NCI-H460 (cell line): Measurements from ENCODE around the gene FBXL3. TPM values are rescaled to one million over a fixed set of nuclear protein-coding genes. Genes with fewer than 3 reads are reported as not detected.

Source experiments
- DNase-seq: peaks from one replicate; pipeline ENCODE4 v3.0.0-alpha.2; 2016; ENCODE audit warnings: low read depth; ENCODE audit errors: extremely low read depth
- polyA plus RNA-seq: library from polyadenylated mRNA; depleted of rRNA; stranded (reverse); fragments of >200 nt; gene quantifications from 2 replicates; pipeline ENCODE4 v1.2.3, GENCODE V29; 2014; cell fraction: nucleus; rRNA removed
- total RNA-seq: library from RNA; depleted of rRNA; stranded (reverse); fragments of >200 nt; shearing (Covaris generic); gene quantifications from 2 replicates; pipeline ENCODE4 v1.2.3, GENCODE V29; 2014; rRNA removed

The FBXL3 gene, protein sequence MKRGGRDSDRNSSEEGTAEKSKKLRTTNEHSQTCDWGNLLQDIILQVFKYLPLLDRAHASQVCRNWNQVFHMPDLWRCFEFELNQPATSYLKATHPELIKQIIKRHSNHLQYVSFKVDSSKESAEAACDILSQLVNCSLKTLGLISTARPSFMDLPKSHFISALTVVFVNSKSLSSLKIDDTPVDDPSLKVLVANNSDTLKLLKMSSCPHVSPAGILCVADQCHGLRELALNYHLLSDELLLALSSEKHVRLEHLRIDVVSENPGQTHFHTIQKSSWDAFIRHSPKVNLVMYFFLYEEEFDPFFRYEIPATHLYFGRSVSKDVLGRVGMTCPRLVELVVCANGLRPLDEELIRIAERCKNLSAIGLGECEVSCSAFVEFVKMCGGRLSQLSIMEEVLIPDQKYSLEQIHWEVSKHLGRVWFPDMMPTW
- total RNA-seq, result 25.4 and 31.9 TPM in 2 replicates
- 19.4 and 22.1 TPM in 2 replicates for polyA plus RNA-seq

- peak; percentile 61 for DNase-seq
These were observed at the start of gene FBXL3 for GRCh38 chr13:77026861-77027621. Gene FBXL3, minus strand, starts transcription at chr13:77027159. Its CDS starts 5,299 bp downstream, at chr13:77021860.

DNA sequence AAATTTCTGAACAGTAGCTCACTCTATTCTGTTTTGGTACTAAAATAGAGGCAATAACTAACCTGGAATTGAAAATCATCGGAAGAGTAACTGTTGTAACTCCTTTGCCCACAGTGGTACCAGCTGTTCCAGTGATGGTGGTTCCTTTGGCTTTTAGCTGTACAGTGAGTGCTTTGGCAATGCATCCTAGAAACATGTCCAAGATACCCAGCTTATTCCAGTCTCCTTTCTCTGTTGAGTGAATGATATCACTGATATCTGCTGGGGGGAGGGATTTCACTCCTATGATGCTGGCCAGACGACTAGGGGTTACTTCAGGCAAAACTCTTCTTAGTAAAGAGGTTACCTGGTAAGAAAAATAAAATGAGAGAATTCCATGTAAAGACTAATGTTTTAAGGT is 40.6 kb upstream of the FBXL3 start:
- no peak for DNase-seq

GRCh38 chr13:77065461-77066147 is 38.6 kb upstream of the FBXL3 start:
- no peak for DNase-seq

DNA sequence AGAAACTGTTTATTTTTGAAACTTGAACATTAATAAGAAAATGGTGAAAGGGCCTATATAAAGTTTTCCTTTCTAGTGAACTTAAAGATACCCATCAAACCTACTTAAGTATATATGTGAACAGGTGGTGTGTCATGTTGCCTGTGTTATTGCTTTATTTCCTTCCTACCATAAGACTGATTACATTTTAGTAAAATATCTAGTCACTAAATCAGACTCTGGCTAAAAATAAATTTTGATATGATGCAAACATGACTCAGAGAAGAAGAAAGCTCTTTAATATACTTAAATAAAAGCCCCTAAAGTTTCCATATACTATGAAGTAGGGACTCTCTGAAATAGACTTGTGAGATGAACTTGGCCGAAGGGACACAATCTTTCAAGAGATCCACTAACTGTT is 35.1 kb upstream of the FBXL3 start:
- DNase-seq, result no peak

- DNase-seq, result no peak
These were observed 34.4 kb upstream of the FBXL3 start for GRCh38 chr13:77061362-77061761.

- no peak for DNase-seq
These were observed 29.9 kb upstream of the FBXL3 start for GRCh38 chr13:77056886-77057285.

DNA sequence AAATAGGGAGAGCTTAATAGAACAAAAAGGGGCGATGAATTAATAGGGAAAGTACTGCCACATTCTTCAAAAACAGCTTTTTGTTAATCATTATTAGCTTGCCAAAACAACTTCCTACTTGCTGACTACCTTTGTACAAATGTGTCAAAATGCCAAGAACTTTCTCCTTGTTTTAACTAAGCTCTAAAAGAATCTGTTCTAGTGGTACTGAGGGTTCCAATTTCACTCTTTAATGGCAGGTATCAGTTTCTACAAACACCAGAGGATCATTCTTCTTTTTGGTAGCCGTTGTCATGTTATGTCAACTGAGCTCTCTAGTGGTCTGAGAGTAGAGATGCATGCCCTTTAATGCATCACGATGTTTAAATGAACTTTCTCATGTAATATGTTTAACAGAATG is 29.4 kb upstream of the FBXL3 start:
- no peak for DNase-seq

DNA sequence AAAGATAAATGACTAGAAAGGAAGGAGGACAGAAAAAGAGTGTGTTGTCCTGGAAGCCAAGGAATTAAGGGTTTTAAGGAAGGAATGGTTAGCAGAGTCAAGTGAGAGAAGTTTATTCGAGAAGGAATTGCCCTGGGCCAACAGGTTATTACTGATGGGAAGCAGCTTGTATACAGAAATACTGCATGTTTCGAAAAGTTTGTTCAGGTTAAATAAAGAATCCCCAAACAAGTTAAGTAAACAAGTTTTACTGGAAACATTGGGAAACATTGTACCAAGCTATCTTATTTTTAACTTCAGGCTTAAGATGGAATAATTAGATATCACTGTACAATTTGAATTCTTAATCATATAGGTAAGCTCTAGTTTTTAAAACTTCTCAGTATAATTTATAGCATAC is 28.2 kb upstream of the FBXL3 start:
- DNase-seq, result no peak

GRCh38 chr13:77053192-77053591 is 26.2 kb upstream of the FBXL3 start:
- DNase-seq, result no peak

GRCh38 chr13:77048681-77049080 is 21.7 kb upstream of the FBXL3 start:
- DNase-seq, result no peak

- no peak for DNase-seq
These were observed 20.8 kb upstream of the FBXL3 start for GRCh38 chr13:77047649-77048343.

GRCh38 chr13:77042566-77043177 is 15.7 kb upstream of the FBXL3 start:
- DNase-seq, result no peak

DNA sequence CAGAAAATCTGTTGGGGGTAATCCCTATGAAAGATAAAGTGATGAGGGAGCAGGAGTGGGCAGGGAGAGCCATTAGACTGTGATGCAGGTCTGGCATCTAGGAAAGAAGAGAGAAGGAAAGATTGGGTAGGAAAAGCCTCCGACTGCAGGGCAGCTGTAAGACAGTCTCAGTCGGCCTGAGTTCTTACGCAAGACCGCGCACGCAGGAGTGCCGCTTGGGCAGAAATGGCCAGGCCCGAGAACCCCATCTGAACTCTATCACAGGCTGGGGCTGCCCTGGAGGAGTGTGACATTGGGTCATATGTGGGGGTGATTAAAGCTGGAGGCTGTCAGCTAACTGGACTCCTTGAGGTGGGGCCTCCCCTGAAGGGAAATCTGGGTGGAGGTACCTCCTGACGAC is 13.9 kb upstream of the FBXL3 start:
- DNase-seq, result no peak

- DNase-seq, result no peak
These were observed 13.1 kb upstream of the FBXL3 start for GRCh38 chr13:77040076-77040475.

DNA sequence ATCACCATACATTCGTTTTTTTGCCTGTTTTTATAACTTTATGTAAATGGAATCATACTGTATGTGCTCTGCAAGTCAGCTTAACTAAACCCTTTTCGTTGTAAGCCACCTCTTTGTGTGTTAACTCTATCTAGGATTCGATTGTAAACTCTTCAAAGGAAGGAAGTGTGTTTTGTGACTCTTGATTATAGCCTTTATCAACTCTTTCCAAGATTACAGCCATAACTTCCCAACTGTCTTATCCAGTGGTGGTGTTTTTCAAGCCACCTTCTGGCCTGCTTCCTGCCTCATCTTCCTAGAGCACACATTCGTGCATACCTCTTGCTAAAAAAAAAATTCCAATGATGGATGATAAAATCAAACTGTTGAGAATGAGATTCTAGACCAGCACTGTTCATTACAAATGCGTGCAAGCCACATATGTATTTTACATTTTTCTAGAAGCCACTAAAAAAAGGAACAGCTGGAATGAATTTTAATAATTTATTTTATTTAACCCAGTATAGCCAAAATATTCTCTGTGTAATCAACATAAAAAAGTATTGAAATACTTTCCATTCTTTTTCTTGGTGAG is 12.0 kb upstream of the FBXL3 start:
- no peak for DNase-seq

GRCh38 chr13:77036279-77036678 is 9.3 kb upstream of the FBXL3 start:
- DNase-seq, result no peak

DNA sequence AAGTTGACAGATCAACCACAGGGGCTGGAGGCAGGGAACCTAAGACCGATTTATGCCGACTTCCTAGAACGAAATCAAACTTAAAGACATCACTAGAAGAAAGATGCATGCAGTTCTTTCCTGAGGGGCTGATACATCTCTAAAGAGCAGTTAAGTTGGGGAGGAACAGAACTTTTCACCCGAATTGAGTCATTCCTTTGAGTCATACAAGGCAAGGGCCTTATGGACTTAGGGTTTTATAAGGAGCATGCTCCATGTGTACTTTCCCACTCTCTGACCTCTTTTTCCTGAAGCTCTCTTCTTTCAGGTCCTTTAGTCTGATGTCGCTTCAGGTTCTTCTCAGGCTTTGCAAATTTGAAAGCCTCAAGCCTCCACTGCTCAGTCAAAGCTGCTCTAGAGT is 7.9 kb upstream of the FBXL3 start:
- no peak for DNase-seq

- DNase-seq, result no peak
These were observed 6.9 kb upstream of the FBXL3 start for GRCh38 chr13:77033717-77034302.

DNA sequence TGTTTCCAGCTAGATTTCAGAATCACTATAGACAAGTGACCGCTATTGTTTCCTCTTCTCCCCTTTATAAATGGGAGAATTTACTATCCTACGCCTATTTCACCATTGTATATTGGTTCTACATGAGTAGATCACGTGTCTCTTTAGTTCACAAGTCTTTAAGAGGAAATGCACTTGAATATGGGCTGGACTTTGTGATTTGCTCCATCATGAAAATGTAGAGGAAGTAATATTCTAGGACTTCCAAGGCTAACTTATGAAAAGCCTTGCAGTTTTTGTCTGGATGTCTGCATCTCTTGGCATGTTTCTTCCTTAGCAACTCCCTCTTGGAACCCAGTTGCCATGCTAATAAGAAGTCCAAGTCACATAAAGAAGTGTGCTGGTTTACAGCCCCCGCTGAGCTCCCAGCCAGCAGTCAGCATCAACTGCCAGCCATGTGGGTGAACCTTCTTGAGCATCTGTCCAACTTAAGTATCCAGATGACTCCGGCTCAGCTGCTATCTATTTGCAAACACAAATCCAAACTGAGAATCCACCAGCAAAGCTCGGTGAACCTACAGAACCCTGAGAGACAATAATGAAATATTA is 4.8 kb upstream of the FBXL3 start:
- no peak for DNase-seq
